Mammary epithelial cell (primary cell): ENCODE measurements around the gene SP5.

ENCODE experiments used
- EZH2 ChIP-seq: IDR thresholded peaks from 2 replicates; pipeline ENCODE4 v1.6.1; 2012; ENCODE audit warnings: low read length, inconsistent platforms, borderline replicate concordance
- TF ChIP-seq, protein P1 (sequence below), 2 donors: IDR thresholded peaks in 1 of 2; conservative IDR thresholded peaks in 1 of 2; 2 replicates each; pipeline ENCODE4 v1.5.1; 2011 to 2012; ENCODE audit warnings: inconsistent platforms in 2 of 2, low read length in 2 of 2, mild to moderate bottlenecking in 2 of 2, control low read depth in 1 of 2, low read depth in 1 of 2; ENCODE audit not compliant: insufficient read depth in 1 of 2; ENCODE audit errors: extremely low read depth in 1 of 2

DNA sequence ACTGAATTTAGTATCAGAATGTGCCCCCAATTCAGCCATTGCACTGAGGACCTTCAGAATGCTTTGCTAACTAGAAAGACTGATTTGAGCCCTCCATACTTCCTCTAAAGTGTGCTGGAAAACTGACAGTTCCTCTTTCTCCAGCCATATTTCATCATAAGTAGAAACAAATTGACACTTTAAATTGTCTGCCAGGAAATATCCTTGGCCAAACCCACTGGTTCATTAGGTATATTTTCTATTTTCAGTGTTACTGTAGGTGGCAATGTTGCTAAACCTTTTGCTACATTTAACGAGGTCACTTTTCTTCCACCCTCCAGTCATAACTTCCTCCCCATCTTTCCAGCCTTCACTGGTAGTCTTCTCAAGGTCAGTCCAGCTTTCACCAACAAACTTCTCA, 21.5 kb downstream of the SP5 start:
- TF ChIP-seq, protein P1, sequence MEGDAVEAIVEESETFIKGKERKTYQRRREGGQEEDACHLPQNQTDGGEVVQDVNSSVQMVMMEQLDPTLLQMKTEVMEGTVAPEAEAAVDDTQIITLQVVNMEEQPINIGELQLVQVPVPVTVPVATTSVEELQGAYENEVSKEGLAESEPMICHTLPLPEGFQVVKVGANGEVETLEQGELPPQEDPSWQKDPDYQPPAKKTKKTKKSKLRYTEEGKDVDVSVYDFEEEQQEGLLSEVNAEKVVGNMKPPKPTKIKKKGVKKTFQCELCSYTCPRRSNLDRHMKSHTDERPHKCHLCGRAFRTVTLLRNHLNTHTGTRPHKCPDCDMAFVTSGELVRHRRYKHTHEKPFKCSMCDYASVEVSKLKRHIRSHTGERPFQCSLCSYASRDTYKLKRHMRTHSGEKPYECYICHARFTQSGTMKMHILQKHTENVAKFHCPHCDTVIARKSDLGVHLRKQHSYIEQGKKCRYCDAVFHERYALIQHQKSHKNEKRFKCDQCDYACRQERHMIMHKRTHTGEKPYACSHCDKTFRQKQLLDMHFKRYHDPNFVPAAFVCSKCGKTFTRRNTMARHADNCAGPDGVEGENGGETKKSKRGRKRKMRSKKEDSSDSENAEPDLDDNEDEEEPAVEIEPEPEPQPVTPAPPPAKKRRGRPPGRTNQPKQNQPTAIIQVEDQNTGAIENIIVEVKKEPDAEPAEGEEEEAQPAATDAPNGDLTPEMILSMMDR (conservative IDR thresholded peaks at IDR 0.05 in 1 of 2, IDR thresholded peaks at IDR 0.05 in 1 of 2; ENCODE audit: extremely low read depth in 1 of 2, insufficient read depth in 1 of 2, low read depth in 1 of 2, low read length in 2 of 2) = no peak
- TF ChIP-seq EZH2 = no peak
